Measurements from ENCODE around the gene HSH2D.
"Not testable (repeated sequence)": the region's sequence is repeated elsewhere in the genome, so short reads cannot be mapped to it uniquely, and the experiment has no call there.

Gene HSH2D

DNA sequence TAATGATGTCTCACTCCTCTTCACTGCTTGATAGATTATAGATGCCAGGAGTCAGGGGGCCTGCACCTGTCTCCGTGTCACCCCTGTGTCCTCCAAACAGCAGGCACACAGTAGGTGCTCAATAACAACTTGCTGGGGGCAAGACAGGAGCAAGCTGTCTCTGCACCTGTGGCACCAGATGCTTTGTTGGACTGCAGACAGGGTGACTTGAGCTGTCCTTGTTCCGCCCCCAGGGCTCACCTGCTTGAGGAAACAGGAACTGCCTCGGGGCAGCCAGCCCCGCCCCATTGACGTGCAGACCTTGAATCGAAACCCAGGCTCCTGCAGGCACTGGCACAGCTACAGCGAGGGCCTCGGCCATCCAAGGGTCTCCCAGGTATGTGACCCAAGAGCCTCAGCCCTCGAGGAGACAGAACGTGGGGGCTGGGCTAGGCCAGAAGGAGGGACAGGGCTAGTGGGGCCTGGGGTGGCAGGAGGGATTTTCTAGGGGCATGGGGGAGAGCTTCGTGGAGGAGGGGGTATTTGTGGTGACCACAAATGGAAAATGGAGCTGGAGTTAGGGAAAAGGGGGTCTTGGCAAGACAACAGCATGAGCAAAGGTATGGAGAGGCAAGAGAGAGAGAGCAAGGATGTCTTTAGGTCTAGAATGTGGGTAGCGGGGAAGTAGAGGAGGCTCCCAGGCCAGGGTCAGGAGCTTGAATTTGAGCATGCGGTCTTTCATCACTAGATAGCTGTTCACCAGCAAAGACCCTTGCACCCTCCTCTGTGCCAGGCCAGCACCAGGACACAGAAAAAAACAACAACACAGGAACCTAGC lies at the start of gene HSH2D:
Gene HSH2D, plus strand, starts transcription at position 287 of the 817 bp plus-strand sequence. CDS start 5,066 bp downstream, outside the sequence.
- DNase-seq (ENCODE audit: low read depth in 1 of 2, low spot score in 1 of 2): peak; percentile 47 to 56

DNA sequence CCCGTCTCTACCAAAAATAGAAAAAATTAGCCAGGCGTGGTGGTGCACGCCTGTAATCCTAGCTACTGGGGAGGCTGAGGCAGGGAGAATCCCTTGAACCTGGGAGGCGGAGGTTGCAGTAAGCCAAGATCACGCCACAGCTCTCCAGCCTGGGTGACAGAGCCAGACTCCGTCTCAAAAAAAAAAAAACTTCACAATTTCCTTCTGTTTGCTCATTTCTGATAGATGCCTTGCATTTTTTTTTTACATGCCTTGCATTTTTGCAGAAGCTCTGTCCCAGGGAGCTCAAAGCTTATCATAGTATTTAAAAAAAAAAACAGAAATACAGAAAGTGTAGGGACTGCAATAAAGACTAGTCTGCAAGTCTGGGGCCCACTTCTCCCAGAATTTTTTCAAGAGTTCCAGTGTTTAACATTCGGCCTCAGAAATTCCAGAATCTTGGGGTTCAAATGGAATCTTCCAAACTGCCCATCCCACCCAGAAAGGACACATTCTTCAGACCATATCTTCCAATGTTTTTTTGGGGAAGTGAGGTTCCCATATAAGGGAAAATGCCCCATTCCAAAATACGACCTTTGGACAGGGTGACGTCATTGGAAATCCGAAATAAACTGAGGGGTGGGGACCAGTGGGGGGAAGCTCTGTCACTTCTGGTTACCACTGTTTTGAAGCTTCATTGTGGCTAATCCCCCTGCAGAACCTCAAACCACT lies 49.0 kb upstream of the HSH2D start:
- DNase-seq (ENCODE audit: low read depth in 1 of 2, low spot score in 1 of 2): no peak

DNA sequence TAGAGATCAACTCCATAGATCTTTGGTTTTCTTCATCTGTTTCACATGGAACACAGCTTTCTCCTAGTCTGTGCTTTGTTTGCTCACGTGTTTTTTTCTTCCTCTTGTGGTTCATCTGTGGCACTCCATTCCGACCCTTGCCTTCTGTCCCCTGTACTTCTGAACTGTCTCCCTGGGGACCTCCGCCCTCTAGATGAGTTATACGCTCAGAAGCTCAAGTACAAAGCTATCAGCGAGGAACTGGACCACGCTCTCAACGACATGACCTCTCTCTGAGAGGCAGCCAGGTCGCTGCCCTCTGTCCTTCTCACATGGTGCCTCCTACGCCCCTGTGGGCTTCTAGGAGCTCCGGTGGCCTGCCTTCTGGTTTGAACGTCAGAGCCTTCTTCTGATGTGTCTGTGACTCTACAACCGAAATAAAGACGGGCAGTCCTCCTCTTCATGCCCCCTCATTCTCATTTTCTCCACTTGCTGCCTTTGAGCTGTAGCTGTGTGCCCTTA lies 48.4 kb upstream of the HSH2D start:
- no peak for DNase-seq (ENCODE audit: low read depth in 1 of 2, low spot score in 1 of 2)

DNA sequence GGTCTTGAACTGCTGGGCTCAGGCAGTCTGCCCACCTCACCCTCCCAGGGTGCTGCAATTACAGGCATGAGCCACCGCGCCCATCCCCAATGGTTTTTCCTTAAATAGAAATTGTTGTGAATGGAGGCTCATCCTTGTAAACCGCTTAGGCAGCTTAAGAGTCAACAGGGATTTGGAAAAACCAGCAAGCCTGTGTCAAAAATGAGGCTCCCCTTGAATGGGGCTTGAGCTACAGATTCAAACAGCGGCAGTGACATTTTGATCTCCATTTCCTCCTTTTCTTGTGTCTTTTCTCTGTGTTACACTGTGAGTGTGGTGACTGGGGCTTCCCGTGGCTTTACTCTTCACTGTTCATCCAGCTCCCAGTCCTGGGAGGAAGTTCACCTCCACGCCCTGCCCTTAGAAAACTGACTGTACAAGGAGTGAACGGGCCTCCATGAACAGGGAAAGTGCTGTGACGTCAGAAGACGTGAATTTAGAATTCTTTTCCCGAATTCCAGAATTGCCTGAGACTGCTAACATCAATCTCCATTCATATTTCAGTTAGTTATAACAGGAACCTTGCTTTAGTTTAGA lies 47.1 kb upstream of the HSH2D start:
- DNase-seq (ENCODE audit: low read depth in 1 of 2, low spot score in 1 of 2): no peak

- DNase-seq (ENCODE audit: low read depth in 1 of 2, low spot score in 1 of 2): no peak
Measured at GRCh38 chr19:16098416-16098768, 45.1 kb upstream of the HSH2D start.

DNA sequence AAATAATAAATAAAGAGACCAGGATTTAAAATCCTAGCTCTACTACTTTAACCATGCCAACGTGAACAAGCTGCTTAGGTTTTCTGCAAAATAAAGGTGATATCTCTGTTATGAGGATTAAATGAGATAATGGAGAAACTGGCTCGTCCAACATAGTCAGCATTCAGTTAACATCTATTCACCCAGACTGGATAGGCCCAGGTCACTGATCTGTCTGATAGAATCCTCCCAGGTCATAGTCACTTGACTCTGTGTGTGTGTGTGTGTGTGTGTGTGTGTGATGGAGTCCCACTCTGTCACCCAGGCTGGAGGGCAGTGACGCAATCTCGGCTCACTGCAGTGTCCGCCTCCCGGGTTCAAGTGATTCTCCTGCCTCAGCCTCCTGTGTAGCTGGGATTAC lies 44.7 kb upstream of the HSH2D start:
- DNase-seq (ENCODE audit: low read depth in 1 of 2, low spot score in 1 of 2): no peak

DNA sequence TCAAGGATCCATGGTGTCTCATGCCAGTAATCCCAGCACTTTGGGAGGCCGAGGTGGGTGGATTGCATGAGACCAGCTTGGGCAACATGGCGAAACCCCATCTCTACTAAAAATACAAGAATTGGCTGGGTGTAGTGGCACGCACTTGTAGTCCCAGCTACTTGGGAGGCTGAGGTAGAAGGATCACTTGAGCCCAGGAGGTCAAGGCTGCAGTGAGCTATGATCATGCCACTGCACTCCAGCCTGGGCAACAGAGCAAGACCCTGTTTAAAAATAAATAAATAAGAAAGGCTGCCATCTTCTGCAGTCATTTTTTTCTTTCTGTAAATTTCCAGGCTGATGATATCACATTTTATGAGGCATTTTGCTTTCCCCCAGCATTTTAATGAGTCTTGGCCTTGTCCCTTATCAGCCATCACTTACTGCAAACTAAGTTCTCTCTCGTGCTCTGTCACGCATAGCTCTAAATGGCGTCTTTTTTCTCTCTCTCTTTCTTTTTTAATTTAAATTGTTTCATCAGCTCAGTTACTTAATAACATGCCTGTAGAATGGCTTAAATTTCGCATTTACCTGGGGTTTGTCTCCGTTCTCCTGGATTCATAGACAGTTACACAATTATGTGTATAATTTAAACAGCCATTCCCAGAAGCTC lies 44.0 kb upstream of the HSH2D start:
- DNase-seq (ENCODE audit: low read depth in 1 of 2, low spot score in 1 of 2): not testable (repeated sequence)

DNA sequence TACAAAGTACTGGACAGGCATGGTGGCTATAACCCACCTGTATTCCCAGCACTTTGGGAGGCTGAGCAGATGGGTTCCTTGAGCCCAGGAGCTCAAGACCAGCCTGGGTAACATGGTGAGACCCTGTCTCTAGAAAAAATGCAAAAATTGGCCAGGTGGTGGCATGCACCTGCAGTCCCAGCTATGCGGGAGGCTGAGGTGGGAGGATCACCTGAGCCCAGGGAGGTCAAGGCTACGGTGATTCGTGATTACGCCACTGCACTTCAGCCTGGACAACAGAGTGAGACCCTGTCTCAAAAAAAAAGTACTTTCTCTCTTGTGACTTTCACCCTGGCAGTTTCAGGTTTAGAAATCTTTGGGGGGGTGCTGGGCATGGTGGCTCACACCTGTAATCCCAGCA lies 43.0 kb upstream of the HSH2D start:
- DNase-seq (ENCODE audit: low read depth in 1 of 2, low spot score in 1 of 2): no peak

GRCh38 chr19:16104722-16105121 lies 38.8 kb upstream of the HSH2D start:
- no peak for DNase-seq (ENCODE audit: low read depth in 1 of 2, low spot score in 1 of 2)

GRCh38 chr19:16106121-16106520 lies 37.4 kb upstream of the HSH2D start:
- DNase-seq (ENCODE audit: low read depth in 1 of 2, low spot score in 1 of 2): no peak

DNA sequence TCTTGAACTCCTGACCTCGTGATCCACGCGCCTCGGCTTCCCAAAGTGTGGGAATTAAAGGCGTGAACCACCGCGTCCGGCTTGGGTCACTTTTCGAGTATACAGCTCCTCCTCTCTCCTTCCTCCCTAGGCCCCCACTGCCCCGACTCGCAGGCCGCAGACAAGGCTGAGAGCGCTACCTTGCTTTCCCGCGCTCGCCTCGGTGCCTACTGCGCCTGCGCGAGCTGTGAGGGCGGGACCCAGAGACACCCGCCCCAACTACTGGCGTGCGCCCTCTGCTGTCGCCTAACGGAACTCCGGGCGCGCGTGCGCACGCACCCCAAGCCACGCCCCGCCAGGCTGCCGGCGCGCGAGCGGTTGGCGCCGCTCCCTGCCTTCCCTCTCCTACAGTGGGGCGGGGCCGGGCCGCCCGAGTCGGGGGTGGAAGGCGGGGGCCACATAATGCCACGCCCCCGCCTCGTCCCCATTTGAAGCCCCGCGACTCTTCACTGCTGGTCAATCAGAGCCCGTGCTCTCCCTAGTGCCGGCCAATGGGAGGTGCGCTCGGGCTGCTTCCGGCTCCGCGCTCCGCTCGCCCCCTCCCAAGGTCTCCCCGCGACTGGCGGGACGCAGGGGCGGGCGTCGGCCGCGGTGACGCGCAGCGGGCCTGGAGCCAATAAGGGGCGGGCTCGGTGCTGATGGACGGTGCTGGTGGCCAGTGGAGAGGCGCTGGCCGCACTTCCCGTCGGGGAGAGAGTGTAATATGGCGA lies 32.2 kb upstream of the HSH2D start, which contains the start of gene RAB8A:
Gene RAB8A, plus strand, starts transcription at position 730 of the 749 bp plus-strand sequence. Its CDS starts 13 bp downstream, at position 743.
- DNase-seq (ENCODE audit: low read depth in 1 of 2, low spot score in 1 of 2): peak; percentile 97 to 100

DNA sequence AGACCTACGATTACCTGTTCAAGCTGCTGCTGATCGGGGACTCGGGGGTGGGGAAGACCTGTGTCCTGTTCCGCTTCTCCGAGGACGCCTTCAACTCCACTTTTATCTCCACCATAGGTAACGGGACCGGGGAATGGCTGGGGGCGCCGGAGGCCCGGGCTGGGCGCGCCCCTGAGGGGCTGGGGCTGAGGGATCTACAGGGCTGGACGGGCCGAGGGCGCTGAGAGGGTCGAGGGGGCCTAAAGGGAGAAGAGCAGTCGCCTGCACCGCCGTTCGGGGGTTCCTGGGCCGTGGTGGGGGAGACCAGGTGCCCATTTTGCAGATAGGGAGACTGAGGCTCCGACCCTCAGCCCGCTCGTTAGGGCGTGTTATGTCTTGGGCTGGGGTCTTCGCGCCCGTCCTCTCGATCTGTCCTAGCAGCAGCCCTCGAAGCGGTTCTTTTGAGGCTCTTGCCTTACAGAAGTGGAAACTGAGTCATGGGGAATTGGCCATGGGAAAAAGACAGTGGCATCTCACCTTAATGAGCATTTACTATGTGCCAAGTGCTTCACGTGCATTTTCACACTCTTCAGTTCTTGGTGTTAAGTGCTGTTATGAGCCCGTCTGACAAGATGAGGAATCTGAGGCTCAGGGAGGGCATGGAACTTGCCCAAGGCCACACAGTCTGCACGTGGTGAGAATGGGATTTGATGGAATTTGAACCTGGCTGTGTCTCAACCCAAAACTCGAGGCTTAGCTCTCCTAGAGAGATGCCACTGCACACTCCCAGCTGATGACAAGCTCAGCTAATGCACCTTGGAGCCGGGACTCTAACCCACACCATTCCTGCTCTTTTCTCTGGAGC lies 31.4 kb upstream of the HSH2D start:
- DNase-seq (ENCODE audit: low read depth in 1 of 2, low spot score in 1 of 2): no peak

DNA sequence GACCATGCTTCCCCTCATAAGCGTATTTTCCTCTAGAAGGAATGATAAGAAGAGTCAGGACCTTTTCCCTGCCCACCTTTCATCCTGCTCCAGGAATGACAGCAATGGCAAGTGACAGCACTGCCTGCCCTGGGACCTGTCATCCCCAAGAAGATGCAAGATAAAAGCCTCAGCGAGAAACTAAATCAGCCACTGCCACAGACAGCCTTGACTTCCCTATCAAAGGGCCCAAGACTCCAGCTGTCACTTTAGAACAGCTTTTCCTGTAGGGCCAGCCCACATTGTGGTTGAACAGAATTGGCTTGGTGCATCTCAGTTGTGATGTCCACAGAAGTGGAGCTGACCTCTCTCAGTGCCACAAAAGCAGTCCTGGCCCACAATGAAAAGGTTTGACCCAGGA lies 30.7 kb upstream of the HSH2D start:
- no peak for DNase-seq (ENCODE audit: low read depth in 1 of 2, low spot score in 1 of 2)

GRCh38 chr19:16113727-16114126 lies 29.8 kb upstream of the HSH2D start:
- DNase-seq (ENCODE audit: low read depth in 1 of 2, low spot score in 1 of 2): no peak

DNA sequence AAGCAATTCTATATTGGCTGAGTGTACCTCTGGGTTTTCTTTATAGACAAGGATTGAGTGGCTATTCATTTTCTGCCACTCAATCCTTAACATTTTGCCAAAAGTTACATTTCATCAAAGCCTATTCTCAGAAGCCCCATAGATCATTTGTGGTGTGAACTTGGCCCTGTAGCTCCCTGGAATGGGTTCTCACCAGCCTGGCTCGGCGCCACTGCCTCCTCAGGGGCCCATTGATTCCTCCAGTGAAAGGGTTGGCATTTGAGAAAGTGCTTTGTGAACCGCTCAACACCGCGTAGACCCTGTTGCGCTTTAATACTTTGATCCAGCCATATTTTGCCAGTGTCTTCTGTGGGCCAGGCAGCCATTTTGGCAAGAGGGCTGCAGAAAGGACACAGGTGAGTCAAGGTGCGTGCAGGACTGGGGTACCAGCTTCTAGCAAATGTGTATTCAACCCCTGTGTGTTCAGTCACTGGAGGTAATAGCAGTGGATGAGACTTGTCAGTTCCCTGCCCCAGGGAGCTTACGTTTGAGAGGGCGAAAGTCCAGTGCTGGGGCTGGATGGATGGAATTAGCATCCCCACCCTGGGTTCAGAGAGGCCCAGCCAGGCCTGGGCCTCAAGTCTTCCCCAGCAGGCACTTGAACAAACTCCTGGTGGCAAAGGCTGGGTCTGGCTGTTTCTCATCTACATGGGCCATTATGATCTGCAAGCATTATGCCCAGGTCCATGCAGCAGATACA lies 28.0 kb upstream of the HSH2D start:
- no peak for DNase-seq (ENCODE audit: low read depth in 1 of 2, low spot score in 1 of 2)

- no peak for DNase-seq (ENCODE audit: low read depth in 1 of 2, low spot score in 1 of 2)
Measured at GRCh38 chr19:16116067-16116466, 27.4 kb upstream of the HSH2D start.

DNA sequence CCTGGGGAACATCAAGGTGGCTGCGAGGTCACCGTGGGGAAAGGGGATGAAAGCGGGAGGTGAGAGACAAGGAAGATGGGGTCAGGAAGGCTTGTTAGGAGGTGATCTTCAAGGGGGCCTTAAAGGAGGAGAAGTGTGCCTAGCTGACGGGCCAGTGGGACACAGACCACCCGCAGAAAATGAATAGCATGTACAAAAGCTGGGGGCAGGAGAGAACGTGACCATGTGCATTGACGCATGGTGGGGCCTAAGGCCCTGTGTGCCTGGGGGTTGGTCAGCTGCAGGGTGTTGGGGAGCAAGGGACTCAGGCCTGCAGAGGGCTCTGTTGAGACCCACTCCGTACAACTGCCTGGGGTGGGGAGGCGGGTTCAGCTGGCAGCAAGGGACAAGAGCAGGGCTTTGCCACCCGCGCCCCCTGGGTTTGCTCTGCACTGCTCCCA lies 25.9 kb upstream of the HSH2D start:
- DNase-seq (ENCODE audit: low read depth in 1 of 2, low spot score in 1 of 2): no peak

GRCh38 chr19:16118489-16119033 lies 24.9 kb upstream of the HSH2D start:
- DNase-seq (ENCODE audit: low read depth in 1 of 2, low spot score in 1 of 2): peak in 1 of 2 donors; percentile 34

Data from activated CD4-positive, alpha-beta T cell treated with anti-CD3 and anti-CD28 coated beads, Interleukin-2, amount 50 U/mL, for 24 hours (primary cell).